Measurements from ENCODE around the gene LONRF2. TPM values are rescaled to one million over a fixed set of nuclear protein-coding genes. Genes with fewer than 3 reads are reported as not detected.

The LONRF2 gene
- total RNA-seq, 3 donors from 2014 or later (not counting 1 experiment from before 2014, with no cell fraction given), result not detected

DNA sequence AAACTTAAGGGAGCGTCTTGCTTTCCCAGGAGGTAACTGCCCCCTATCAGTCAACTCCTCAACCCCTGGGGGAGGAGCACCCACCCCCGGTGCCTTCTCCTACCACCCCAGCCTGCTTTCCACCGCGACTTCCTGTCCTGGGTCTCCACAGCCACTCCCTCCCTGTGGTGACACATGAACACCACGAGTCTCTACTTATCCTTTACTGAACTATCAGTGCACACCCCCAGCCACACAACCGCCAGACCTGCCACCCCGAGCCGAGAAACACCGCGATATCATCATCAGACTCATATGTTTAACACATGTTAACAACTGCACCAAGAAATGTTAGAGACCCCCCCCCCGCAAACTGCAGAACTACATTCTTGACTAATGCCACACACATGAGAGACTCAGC lies 43.3 kb downstream of the LONRF2 start:
- DNase-seq, result no peak
- Histone ChIP-seq H3K4me1 (ENCODE audit: control insufficient read depth, insufficient read depth, low read length) (peaks cover 5% of the 10 kb centered on the region), H3K9me3 (ENCODE audit: control insufficient read depth, insufficient read depth, low read length) (no peaks in the 10 kb centered on the region), H3K27ac (ENCODE audit: low read length) (no peak overlapping the region), H3K36me3 (ENCODE audit: control insufficient read depth, insufficient read depth, low read length) (no peaks in the 10 kb centered on the region), H3K27me3 (ENCODE audit: control insufficient read depth, insufficient read depth, low read length) (peaks cover 2% of the 10 kb centered on the region), H3K4me3 (ENCODE audit: low read length) (no peak overlapping the region)
- H3K27me3 Mint-ChIP-seq (ENCODE audit: low read depth in 2 of 2), result peaks cover 12 to 20% of the 10 kb centered on the region in 2 donors
- 49% methylated on average over 11 of the region's 11 CpGs for WGBS (ENCODE audit: insufficient coverage)
- H3K27ac Mint-ChIP-seq, result peak overlapping the region in 1 of 2 donors; percentile 40
- H3K4me1 Mint-ChIP-seq, result peaks cover 20 to 24% of the 10 kb centered on the region in 2 donors
- TF ChIP-seq, protein P1, sequence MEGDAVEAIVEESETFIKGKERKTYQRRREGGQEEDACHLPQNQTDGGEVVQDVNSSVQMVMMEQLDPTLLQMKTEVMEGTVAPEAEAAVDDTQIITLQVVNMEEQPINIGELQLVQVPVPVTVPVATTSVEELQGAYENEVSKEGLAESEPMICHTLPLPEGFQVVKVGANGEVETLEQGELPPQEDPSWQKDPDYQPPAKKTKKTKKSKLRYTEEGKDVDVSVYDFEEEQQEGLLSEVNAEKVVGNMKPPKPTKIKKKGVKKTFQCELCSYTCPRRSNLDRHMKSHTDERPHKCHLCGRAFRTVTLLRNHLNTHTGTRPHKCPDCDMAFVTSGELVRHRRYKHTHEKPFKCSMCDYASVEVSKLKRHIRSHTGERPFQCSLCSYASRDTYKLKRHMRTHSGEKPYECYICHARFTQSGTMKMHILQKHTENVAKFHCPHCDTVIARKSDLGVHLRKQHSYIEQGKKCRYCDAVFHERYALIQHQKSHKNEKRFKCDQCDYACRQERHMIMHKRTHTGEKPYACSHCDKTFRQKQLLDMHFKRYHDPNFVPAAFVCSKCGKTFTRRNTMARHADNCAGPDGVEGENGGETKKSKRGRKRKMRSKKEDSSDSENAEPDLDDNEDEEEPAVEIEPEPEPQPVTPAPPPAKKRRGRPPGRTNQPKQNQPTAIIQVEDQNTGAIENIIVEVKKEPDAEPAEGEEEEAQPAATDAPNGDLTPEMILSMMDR (IDR thresholded peaks at IDR 0.05), result no peak
- no peaks in the 10 kb centered on the region for H3K36me3 Mint-ChIP-seq
- H3K4me3 Mint-ChIP-seq, result peak overlapping the region; percentile 0
- peak; percentile 25 to 87 (median 78) for ATAC-seq
- intact Hi-C loops (cut with micrococcal nuclease), result no loop called here
- no peaks in the 10 kb centered on the region for H3K9me3 Mint-ChIP-seq

DNA sequence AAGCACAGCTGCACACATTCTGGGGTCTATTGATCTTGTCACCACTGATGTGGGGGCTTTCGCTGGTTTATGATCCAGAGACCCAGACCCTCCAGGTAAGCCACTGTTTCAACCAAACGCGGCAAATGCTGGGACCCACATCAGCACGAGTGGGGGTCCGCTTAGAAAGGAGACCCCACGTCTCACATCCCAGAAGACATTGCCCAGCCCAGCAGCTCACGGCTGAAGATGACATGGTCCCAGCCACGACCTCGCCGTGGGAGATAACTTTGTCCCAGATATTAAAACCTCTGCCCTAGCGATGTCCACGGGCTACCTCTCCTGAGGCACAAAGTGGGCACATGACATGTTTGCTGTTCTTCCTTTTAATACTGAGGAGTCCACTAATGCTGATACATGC lies 43.8 kb downstream of the LONRF2 start:
- H3K36me3 Mint-ChIP-seq, result no peaks in the 10 kb centered on the region
- WGBS (ENCODE audit: insufficient coverage), result 87% methylated on average over 12 of the region's 12 CpGs
- Histone ChIP-seq H3K4me3 (ENCODE audit: low read length) (no peak overlapping the region), H3K9me3 (ENCODE audit: control insufficient read depth, insufficient read depth, low read length) (no peaks in the 10 kb centered on the region), H3K27ac (ENCODE audit: low read length) (no peak overlapping the region), H3K4me1 (ENCODE audit: control insufficient read depth, insufficient read depth, low read length) (peaks cover 5% of the 10 kb centered on the region), H3K36me3 (ENCODE audit: control insufficient read depth, insufficient read depth, low read length) (no peaks in the 10 kb centered on the region), H3K27me3 (ENCODE audit: control insufficient read depth, insufficient read depth, low read length) (peaks cover 2% of the 10 kb centered on the region)
- intact Hi-C loops (cut with micrococcal nuclease), result no loop called here
- ATAC-seq (no peak), DNase-seq (no peak)
- H3K27ac Mint-ChIP-seq, result peak overlapping the region in 1 of 2 donors; percentile 40
- peaks cover 12 to 16% of the 10 kb centered on the region in 2 donors for H3K27me3 Mint-ChIP-seq (ENCODE audit: low read depth in 2 of 2)
- H3K9me3 Mint-ChIP-seq, result no peaks in the 10 kb centered on the region
- peaks cover 25 to 29% of the 10 kb centered on the region in 2 donors for H3K4me1 Mint-ChIP-seq
- TF ChIP-seq, protein P1 (IDR thresholded peaks at IDR 0.05), result no peak
- no peak overlapping the region for H3K4me3 Mint-ChIP-seq

DNA sequence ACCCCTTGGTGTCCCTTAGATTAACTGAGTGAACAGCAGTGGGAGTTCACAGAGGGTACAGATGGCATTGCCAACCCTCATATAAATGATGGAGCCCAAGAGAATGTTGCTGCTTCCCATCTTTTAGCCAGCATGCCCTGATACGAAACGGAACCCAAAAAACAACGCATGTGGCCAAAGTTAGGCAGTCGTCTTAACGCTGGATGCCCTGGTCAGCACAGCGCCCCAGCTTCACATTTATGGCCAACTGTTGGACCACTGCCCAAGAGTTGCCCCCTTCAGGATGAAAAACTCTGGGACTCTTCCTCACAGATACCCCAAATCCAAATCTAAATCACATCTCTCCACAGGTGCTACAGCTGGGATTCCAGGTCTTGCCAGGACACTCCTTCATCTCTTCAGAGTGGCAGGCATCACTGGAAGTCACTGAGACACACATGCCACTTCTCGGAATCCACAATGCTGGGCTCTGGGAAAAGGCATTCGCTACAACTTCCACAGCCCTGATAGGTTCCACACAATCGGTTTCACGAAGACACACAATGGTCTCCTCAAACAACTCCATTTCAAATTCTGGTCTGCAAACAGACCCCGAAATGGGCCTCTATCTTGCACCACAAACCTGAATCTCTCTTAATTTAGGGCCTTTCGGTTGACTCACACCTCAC lies 44.6 kb downstream of the LONRF2 start:
- H3K9me3 Mint-ChIP-seq, result no peaks in the 10 kb centered on the region
- peaks cover 12 to 16% of the 10 kb centered on the region in 2 donors for H3K27me3 Mint-ChIP-seq (ENCODE audit: low read depth in 2 of 2)
- ATAC-seq (no peak), DNase-seq (no peak)
- Histone ChIP-seq H3K36me3 (ENCODE audit: control insufficient read depth, insufficient read depth, low read length) (no peaks in the 10 kb centered on the region), H3K27me3 (ENCODE audit: control insufficient read depth, insufficient read depth, low read length) (peaks cover 2% of the 10 kb centered on the region), H3K9me3 (ENCODE audit: control insufficient read depth, insufficient read depth, low read length) (no peaks in the 10 kb centered on the region), H3K27ac (ENCODE audit: low read length) (no peak overlapping the region), H3K4me3 (ENCODE audit: low read length) (no peak overlapping the region), H3K4me1 (ENCODE audit: control insufficient read depth, insufficient read depth, low read length) (peaks cover 5% of the 10 kb centered on the region)
- 97% methylated on average over 12 of the region's 12 CpGs for WGBS (ENCODE audit: insufficient coverage)
- H3K36me3 Mint-ChIP-seq, result no peaks in the 10 kb centered on the region
- peaks cover 26 to 30% of the 10 kb centered on the region in 2 donors for H3K4me1 Mint-ChIP-seq
- no peak overlapping the region for H3K4me3 Mint-ChIP-seq
- intact Hi-C loops (cut with micrococcal nuclease), result no loop called here
- TF ChIP-seq, protein P1 (IDR thresholded peaks at IDR 0.05), result no peak
- H3K27ac Mint-ChIP-seq, result no peak overlapping the region

DNA sequence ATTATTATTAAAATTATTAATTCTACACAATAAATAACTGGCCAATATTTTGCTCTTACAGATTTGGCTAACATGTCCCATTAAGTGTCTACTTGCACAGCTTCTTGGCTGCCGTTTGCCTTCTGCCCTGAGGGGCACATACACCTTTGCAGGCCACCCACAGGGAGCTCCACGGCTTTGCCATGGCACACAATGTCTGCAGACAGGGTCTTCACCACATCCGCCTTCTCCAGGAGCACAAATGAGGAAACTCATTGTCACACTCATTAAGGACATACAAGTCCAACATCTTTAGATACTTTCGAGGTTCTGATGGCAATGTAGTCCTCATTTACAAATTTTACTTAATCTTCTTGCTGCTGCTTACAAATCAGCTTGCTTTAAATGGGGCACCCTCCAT lies 45.6 kb downstream of the LONRF2 start:
- intact Hi-C loops (cut with micrococcal nuclease), result no loop called here
- ATAC-seq (no peak), DNase-seq (no peak)
- Histone ChIP-seq H3K4me1 (ENCODE audit: control insufficient read depth, insufficient read depth, low read length) (peaks cover 5% of the 10 kb centered on the region), H3K27me3 (ENCODE audit: control insufficient read depth, insufficient read depth, low read length) (no peaks in the 10 kb centered on the region), H3K4me3 (ENCODE audit: low read length) (no peak overlapping the region), H3K9me3 (ENCODE audit: control insufficient read depth, insufficient read depth, low read length) (no peaks in the 10 kb centered on the region), H3K27ac (ENCODE audit: low read length) (no peak overlapping the region), H3K36me3 (ENCODE audit: control insufficient read depth, insufficient read depth, low read length) (no peaks in the 10 kb centered on the region)
- H3K27me3 Mint-ChIP-seq (ENCODE audit: low read depth in 2 of 2), result peaks cover 8 to 10% of the 10 kb centered on the region in 2 donors
- H3K36me3 Mint-ChIP-seq, result no peaks in the 10 kb centered on the region
- no peaks in the 10 kb centered on the region for H3K9me3 Mint-ChIP-seq
- no peak overlapping the region for H3K4me3 Mint-ChIP-seq
- no peak overlapping the region for H3K27ac Mint-ChIP-seq
- peaks cover 26 to 30% of the 10 kb centered on the region in 2 donors for H3K4me1 Mint-ChIP-seq
- whole genome bisulfite sequencing (ENCODE audit: insufficient coverage), result 88% methylated on average over 4 of the region's 4 CpGs
- TF ChIP-seq, protein P1 (IDR thresholded peaks at IDR 0.05), result no peak

All from natural killer cell (primary cell).